Iris pigment epithelial cell (primary cell): ENCODE measurements around the gene PWP1.

Experiments
- DNase-seq: peaks from one replicate; pipeline ENCODE4 v3.0.0-alpha.2; 2011; ENCODE audit warnings: low read depth

Gene PWP1

DNA sequence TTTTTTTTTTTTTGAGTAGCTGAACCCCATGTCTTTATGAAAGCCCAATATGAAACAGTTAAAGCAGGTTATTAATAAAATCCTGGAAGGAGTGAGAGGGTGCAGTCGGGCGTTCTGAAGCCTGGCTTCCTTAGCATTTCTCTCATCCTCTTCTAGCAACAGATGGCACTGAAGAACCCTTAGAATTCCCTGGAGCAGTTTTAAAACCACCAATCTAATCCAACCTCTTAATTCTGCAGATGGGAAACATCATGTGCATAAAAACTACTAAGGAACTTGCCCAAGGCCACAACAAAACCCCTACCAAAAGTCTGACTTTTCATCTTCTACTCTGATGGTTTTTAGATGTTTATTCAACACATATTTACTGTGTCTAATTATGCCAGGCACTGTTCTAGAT, 50.2 kb downstream of the PWP1 start:
- DNase-seq = no peak

DNA sequence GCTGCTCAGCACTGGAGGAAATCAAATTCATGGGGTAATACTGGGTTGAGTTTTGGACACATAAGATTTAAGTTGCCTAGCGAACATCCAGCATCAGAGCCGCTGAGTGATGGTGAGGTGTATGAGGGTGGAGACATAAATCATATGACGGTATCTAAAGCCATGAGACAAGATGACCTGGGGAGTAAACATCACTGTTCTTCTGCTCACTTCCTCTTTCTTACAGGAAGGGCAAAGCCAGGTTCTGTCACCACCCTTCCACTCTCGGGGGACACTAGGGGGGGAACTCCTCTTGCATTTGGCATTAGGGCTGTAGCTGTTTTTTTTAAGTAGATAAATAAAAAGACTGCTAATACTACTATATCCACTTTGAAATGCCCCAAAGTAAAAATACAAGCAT, 51.3 kb downstream of the PWP1 start:
- DNase-seq = no peak

DNA sequence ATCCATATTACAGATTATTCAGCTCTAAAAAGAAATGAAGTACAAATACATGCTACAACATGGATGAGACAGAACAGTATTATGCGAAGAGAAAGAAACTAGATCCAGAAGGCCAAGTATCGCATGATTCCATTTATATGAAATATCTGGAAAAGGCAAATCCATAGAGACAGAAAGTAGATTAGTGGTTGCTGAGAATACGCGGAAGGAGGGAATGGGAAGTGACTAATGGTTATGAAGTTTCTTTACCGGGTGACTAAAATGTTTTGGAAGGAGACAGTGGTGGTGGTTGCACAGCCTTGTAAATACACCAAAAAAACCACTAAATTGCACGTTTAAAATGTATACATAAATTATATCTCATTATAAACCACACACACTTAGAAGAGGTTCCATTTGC, 62.9 kb downstream of the PWP1 start:
- DNase-seq = peak; percentile 87

DNA sequence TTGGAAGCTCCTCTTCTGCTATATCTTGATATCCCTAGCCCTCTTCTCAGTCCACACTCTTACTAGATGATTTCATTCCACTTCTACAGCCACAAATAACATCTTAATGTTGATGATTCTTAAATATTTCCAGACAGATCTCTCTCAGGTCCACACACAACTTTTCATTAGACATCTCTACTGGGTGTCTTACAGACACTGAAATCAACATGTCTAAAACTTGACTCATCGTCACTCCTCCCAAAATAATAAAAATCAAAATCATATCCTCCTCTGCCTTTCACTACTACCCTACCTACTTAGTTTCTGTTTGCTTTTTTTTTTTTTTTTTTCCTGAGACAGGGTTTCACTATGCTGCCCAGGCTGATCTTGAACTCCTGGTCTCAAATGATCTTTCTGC, 63.5 kb downstream of the PWP1 start:
- peak; percentile 36 for DNase-seq

DNA sequence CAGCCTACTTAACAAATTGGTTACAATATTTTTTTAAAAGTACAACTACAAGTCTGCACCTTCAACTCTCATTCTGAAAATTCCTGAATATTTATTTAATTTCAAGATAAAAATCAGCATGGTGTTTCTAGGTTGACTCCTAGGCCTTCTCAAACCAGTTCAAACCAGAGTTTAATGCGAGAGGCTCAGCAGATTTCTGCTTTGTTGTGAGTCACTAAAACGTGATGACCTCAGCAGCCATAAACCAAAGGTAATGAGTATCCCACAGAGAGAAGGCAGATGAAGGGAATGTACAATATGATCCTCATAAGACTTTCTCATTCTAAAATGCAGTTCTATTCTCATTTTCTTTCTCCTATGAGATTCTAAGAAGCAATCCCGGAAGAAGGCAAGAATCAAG, 73.8 kb downstream of the PWP1 start:
- DNase-seq = peak; percentile 94

DNA sequence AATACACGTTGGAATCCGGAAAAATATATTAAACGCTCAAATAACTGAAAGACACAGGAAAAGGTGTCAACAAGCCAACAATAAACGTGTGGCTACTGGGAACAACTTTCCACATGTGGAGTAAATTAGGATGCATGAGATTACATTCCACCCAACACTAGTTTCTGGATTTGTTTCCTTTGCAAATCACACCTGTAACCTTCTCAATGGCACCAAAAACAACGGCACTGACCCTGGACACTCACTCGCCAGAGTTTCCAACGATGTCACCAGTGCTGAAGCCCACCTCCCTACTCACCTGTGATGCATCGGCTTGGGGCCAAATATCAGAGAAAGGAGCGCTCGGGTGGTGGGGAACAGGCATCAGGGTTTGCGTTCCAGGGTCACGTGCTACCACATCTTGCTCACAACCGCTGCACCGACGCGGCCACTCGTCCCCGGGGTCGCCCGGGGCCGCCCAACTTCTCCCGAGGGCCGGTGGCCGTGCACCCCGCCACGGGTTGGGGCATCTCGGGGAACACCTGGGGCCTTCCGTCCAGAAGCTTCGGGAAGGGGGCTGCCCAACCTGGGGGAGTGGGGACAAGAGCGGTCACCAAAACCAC, 74.7 kb downstream of the PWP1 start:
- no peak for DNase-seq

DNA sequence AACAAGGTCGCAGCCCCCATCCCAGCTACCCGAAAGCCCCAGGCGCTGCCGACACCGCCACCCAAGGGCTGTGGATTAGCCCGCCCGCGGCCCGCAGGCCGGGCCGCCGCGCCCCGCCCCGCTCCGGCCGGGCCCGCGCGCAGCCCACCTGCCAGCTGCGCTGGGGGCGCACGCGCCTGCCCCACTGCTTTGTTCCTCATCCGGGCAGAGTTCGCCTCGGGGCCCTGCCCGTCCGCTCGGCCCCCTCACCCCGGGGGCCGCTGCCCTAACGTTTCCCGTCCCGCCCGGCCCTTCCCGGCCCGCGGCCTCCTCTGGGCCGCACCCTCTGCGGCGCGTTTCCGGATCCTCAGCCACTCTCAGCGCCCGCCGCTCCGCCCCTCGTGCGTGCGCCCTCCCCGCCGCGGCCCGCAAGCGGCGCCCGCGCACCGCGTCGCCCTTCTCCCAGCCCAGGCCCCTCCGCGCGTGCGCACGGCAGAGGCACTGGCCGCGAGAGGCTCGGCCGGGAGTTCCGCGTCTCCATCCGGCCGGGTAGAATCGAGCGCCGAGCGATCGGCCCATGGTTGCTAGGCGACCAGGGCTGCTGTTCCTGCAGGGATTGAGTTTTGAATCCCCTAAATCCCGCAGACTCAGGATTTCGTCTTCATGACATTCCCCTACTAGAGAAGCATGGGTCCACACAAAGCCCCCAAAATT, 75.4 kb downstream of the PWP1 start, which contains the start of gene PRDM4:
Gene PRDM4, minus strand, starts transcription at position 329 of the 693 bp plus-strand sequence. CDS start 622 bp downstream, outside the sequence.
- peak; percentile 95 for DNase-seq

DNA sequence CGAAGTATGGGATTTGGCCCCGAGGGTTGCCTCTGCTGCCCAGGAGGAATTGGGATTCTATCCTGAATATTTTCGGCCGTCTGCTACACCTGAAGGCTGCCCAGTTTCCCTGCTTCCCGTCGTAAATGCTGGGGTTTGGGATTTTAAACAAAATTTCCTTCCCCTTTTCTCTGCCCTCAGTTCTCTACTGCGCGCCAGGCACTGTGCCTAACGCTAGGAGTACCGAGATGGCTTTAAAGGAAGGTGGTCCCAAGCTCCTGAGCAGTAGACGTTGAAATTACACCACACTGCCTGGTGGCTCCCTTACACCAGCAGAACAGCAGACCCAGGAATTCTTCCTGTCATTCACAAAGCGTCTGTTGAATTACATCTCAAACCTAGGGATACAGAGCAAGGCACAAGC, 75.9 kb downstream of the PWP1 start:
- DNase-seq = no peak
